BJ (cell line): ENCODE data around the gene LDLRAD4. TPM values are rescaled to one million over a fixed set of nuclear protein-coding genes. Genes with fewer than 3 reads are reported as not detected.

Experiments
- CTCF ChIA-PET: fragments of 350-600 bp; formaldehyde crosslinking; extraction: SDS; loops from one replicate; lab custom pipeline; 2021; ENCODE audit warnings: antibody characterized with exemption, inconsistent platforms; lab: Yijun Ruan, JAX
- POLR2A ChIA-PET: fragments of 300-600 bp; sonication (Branson Sonifier 250); formaldehyde crosslinking; extraction: SDS; loops from one replicate; lab custom pipeline; 2021; ENCODE audit warnings: antibody characterized with exemption; lab: Charles Lee
- DNase-seq: peaks from one replicate; pipeline ENCODE4 v3.0.0-alpha.2; 2011; ENCODE audit warnings: low read depth
- H3K27me3 ChIP-seq: 2 replicates; pipeline ENCODE4 v1.6.0; 2011; ENCODE audit warnings: low read length; ENCODE audit not compliant: control insufficient read depth, insufficient read depth
- H3K36me3 ChIP-seq: 2 replicates; pipeline ENCODE4 v1.5.1; 2011; ENCODE audit warnings: low read length; ENCODE audit not compliant: control insufficient read depth, insufficient read depth
- H3K4me3 ChIP-seq: 2 replicates; pipeline ENCODE4 v1.5.1; 2011; ENCODE audit warnings: low read depth, mild to moderate bottlenecking, control low read depth, low read length
- CTCF ChIP-seq: IDR thresholded peaks from 2 replicates; pipeline ENCODE4 v1.5.1; 2011; ENCODE audit warnings: low read depth, mild to moderate bottlenecking, control low read depth, inconsistent platforms, low read length, moderate library complexity; ENCODE audit not compliant: insufficient read depth
- polyA plus RNA-seq: library from polyadenylated mRNA; depleted of rRNA; stranded (reverse); fragments of >200 nt; gene quantifications from 2 replicates; pipeline ENCODE4 v1.2.3, GENCODE V29; 2011

Gene LDLRAD4
- polyA plus RNA-seq, 1 experiment: not detected

- H3K4me3 ChIP-seq: no peak overlapping the region
- no peak for TF ChIP-seq CTCF
- ChIA-PET CTCF (no interaction called here), POLR2A (no interaction called here)
- H3K36me3 ChIP-seq: no peaks in the 10 kb centered on the region
- no peak for DNase-seq
- H3K27me3 ChIP-seq: no peaks in the 10 kb centered on the region
Observed at GRCh38 chr18:13369756-13370510, 151.4 kb downstream of the LDLRAD4 start.

GRCh38 chr18:13370995-13371625 lies 152.6 kb downstream of the LDLRAD4 start:
- no peak for TF ChIP-seq CTCF
- ChIA-PET POLR2A (no interaction called here), CTCF (no interaction called here)
- Histone ChIP-seq H3K36me3 (no peaks in the 10 kb centered on the region), H3K4me3 (no peak overlapping the region), H3K27me3 (no peaks in the 10 kb centered on the region)
- no peak for DNase-seq

GRCh38 chr18:13371689-13372418 lies 153.3 kb downstream of the LDLRAD4 start:
- Histone ChIP-seq H3K36me3 (no peaks in the 10 kb centered on the region), H3K4me3 (no peak overlapping the region), H3K27me3 (no peaks in the 10 kb centered on the region)
- TF ChIP-seq CTCF: no peak
- no peak for DNase-seq
- ChIA-PET POLR2A (no interaction called here), CTCF (interaction anchor here (1.0 kb wide), 1 partner anchor 45 kb away, joined by 3 read pairs; no protein-coding TSS in a partner anchor)

- no peak for TF ChIP-seq CTCF
- H3K36me3 ChIP-seq: no peaks in the 10 kb centered on the region
- DNase-seq: no peak
- no peak overlapping the region for H3K4me3 ChIP-seq
- CTCF ChIA-PET: interaction anchor here (1.0 kb wide), 1 partner anchor 44 kb away, joined by 3 read pairs; no protein-coding TSS in a partner anchor
- H3K27me3 ChIP-seq: no peaks in the 10 kb centered on the region
- POLR2A ChIA-PET: no interaction called here
Observed at GRCh38 chr18:13372531-13372951, 154.0 kb downstream of the LDLRAD4 start.

- Histone ChIP-seq H3K36me3 (no peaks in the 10 kb centered on the region), H3K4me3 (no peak overlapping the region), H3K27me3 (no peaks in the 10 kb centered on the region)
- DNase-seq: no peak
- ChIA-PET POLR2A (no interaction called here), CTCF (interaction anchor here (0.9 kb wide), 1 partner anchor 10 kb away, joined by 3 read pairs; no protein-coding TSS in a partner anchor)
- TF ChIP-seq CTCF: no peak
Observed at GRCh38 chr18:13374096-13374467, 155.5 kb downstream of the LDLRAD4 start.
